HL-60 (cell line): ENCODE results near the gene CMIP.

ENCODE experiments used
- CTCF ChIP-seq: IDR thresholded peaks from one replicate; pipeline ENCODE4 v1.5.1; 2011; ENCODE audit warnings: low read length, control low read depth, inconsistent platforms; ENCODE audit not compliant: insufficient read depth
- GABPA ChIP-seq: IDR thresholded peaks from 2 replicates; pipeline ENCODE4 v1.6.1; 2012; ENCODE audit warnings: low read depth
- POLR2AphosphoS5 ChIP-seq: IDR thresholded peaks from 2 replicates; pipeline ENCODE4 v1.6.1; 2012; ENCODE audit warnings: low read depth
- REST ChIP-seq: IDR thresholded peaks from 2 replicates; pipeline ENCODE4 v1.6.1; 2012; ENCODE audit warnings: low read depth; ENCODE audit not compliant: insufficient replicate concordance

- TF ChIP-seq CTCF (no peak), GABPA (no peak), POLR2AphosphoS5 (no peak), REST (no peak)
Observed at GRCh38 chr16:81553080-81553813, 108.6 kb downstream of the CMIP start.
